Kidney epithelial cell (primary cell): Measurements from ENCODE around the gene STC2. TPM values are rescaled to one million over a fixed set of nuclear protein-coding genes. Genes with fewer than 3 reads are reported as not detected.

Experiments
- DNase-seq: peaks from one replicate; pipeline ENCODE4 v3.0.0-alpha.2; 2010; ENCODE audit warnings: low read depth
- H3K27me3 ChIP-seq: 2 replicates; pipeline ENCODE4 v1.6.0; 2011; ENCODE audit warnings: low read length; ENCODE audit not compliant: control insufficient read depth, insufficient read depth
- H3K36me3 ChIP-seq: 2 replicates; pipeline ENCODE4 v1.5.1; 2011; ENCODE audit warnings: low read length; ENCODE audit not compliant: control insufficient read depth, insufficient read depth
- H3K4me3 ChIP-seq: 2 replicates; pipeline ENCODE4 v1.5.1; 2011; ENCODE audit warnings: low read depth, mild to moderate bottlenecking, control low read depth, low read length
- total RNA-seq: library from RNA; depleted of rRNA; stranded (reverse); fragments of >200 nt; gene quantifications from 2 replicates; pipeline ENCODE4 v1.2.3, GENCODE V29; 2015
- TF ChIP-seq, protein P1 (sequence below): IDR thresholded peaks from 2 replicates; pipeline ENCODE4 v1.5.1; 2011; ENCODE audit warnings: mild to moderate bottlenecking, moderate library complexity, low read length, control low read depth, inconsistent platforms; ENCODE audit not compliant: insufficient read depth, poor library complexity, severe bottlenecking

The STC2 gene
- total RNA-seq, 1 donor from 2014 or later = 219 TPM

DNA sequence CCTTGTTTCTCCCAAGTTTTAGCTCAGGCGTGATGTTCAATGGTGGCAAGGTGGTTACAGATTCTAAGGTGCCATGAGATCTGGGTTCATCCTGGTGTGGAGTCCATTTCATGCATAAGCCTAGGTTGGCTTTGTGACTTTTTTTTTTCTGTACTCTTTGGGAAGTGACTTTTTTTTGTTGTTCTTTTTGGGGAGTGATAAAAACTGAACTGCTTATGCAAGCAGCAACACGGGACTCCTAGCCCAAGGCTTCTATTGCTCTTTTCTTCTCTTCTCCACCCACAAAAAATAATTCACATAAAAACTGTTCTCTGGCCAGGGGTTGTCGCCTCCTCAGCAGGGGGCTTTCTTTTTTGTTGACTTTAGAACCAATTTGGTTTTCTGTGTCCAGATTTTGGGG is 15.4 kb downstream of the STC2 start:
- no peak for DNase-seq
- TF ChIP-seq, protein P1, sequence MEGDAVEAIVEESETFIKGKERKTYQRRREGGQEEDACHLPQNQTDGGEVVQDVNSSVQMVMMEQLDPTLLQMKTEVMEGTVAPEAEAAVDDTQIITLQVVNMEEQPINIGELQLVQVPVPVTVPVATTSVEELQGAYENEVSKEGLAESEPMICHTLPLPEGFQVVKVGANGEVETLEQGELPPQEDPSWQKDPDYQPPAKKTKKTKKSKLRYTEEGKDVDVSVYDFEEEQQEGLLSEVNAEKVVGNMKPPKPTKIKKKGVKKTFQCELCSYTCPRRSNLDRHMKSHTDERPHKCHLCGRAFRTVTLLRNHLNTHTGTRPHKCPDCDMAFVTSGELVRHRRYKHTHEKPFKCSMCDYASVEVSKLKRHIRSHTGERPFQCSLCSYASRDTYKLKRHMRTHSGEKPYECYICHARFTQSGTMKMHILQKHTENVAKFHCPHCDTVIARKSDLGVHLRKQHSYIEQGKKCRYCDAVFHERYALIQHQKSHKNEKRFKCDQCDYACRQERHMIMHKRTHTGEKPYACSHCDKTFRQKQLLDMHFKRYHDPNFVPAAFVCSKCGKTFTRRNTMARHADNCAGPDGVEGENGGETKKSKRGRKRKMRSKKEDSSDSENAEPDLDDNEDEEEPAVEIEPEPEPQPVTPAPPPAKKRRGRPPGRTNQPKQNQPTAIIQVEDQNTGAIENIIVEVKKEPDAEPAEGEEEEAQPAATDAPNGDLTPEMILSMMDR = no peak

DNA sequence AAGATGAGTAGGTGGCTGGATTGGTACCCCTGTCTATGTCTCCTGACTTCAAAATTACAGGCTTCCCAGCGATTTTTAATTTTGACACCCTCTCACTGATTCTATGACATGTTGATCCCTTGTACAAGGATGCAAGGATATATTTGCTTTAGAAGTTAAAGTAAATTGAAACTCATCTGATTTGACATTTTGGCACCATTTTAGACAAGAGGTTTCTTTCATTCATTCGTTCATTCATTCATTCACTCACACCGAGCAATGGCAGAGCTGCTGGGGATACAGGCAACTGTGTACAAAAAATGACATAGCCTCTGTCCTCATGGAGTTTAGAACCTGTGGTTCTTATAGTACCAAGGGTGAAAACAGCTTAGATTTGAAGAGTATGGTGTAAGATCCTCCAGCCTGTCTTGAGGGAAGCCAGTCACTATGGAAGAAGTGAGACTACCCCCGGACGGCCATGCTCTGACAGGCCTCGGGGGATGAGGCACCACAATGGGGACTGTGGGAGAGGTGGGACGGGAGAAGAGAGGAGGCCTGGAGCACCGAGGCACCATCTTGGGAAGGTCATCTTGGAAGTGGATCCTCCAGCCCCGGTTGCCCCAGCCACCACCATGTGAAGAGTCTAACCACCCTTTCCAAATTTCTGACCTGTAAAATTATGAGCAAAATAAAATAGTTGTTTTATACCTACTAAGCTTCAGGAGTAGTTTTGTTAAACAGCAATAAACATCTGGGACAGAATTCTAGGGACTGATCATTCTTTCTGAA is 16.2 kb downstream of the STC2 start:
- Histone ChIP-seq H3K36me3 (no peaks in the 10 kb centered on the region), H3K27me3 (no peaks in the 10 kb centered on the region), H3K4me3 (no peak overlapping the region)
- no peak for DNase-seq
- TF ChIP-seq, protein P1 = no peak

More for the DNA sequence above, 15.4 kb downstream of the STC2 start:
- H3K27me3 ChIP-seq = no peaks in the 10 kb centered on the region
- H3K36me3 ChIP-seq = no peaks in the 10 kb centered on the region
- H3K4me3 ChIP-seq = no peak overlapping the region

DNA sequence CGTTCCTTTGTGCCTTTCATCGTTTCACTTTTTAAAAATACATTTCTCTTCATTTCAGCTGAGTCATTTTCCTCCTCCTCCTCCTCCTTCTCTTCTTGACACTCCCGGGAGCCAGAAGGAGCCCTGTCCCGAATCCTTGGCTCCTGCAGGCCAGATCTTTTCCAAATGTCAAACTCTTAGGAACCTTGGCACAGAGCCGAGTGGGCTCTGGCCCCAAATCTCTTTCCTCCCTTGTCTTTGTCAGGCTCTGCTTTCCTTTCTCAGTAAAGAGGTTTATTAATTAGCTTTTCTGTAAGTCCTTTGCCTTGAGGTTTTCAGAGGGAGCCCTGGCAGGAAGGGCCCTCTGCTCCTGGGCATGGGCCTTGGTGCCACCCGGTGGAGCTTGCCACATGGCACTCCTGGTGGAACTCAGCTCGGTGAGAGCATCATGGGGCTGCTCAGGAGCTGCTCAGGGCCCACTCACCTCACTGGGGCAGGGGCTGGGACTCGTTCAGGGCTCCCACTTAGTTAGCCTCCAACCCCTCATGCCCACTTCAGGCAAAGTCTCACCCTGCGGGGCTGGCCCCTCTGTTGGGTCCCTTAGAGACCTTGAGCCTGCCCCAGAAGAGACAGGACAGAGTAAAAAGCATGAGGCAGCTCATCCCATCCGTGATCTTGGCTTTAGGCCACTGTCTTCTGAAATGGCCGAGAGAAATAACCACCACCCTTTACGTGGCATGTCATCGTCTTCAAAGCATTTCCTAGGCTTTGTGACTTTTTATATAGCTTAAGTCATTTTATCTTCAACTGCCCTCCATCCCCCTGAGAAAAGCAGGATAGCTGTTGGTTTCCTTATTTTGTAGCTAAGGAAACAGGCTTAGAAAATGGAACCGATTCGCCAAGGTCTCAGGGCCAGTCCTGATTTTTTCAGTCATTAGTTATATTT is 17.1 kb downstream of the STC2 start:
- no peaks in the 10 kb centered on the region for H3K36me3 ChIP-seq
- TF ChIP-seq, protein P1 = no peak
- no peak for DNase-seq
- no peak overlapping the region for H3K4me3 ChIP-seq
- H3K27me3 ChIP-seq = no peaks in the 10 kb centered on the region

DNA sequence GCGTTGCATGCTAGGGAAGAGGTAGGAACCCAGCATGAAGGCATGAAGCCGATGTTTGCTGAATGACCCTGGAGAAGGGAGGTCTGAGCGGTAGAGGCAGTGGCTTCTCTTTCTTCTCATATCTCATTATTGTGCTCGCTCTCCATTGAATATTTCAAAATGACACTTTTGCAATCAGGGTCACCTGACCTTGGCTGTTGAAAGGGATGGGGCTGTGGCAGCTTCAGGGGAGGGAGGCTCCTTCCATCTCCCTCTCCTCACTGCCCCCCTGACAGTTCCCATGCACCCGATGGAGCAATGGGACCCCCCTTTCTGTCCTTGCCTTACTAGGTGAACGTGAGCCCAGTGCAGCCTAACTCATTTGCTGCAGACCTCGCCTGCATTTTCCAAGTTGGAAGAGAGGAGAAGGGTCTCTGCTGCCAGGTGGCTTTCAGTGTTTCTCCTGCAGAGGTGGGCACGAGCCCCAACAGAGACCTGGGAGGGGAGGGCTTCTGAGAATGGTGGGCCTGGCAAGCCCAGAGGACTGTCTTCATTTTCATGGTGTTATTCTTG is 17.9 kb downstream of the STC2 start:
- no peak for DNase-seq
- TF ChIP-seq, protein P1 = no peak
- H3K4me3 ChIP-seq = no peak overlapping the region
- no peaks in the 10 kb centered on the region for H3K36me3 ChIP-seq
- no peaks in the 10 kb centered on the region for H3K27me3 ChIP-seq

DNA sequence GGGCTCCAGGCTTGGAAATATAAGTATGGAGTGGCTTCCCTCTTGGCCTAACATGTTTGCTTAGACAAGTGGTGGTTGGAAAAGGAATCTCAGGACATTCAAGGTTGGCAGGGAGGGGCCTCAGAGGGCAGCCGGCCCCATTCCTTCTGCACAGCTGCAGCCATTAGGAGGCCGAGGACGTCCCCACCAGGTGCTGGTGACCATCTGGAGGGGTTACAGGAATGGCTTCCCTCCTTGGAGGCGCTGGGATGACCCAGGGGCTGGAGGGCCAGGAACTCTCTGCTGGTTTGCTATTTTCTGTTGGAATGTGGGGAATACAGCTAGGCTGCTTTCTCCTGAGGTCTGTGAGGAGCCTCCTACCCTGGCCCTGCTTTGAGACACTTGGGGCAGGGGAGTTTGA is 18.5 kb downstream of the STC2 start:
- Histone ChIP-seq H3K36me3 (no peaks in the 10 kb centered on the region), H3K4me3 (no peak overlapping the region), H3K27me3 (no peaks in the 10 kb centered on the region)
- TF ChIP-seq, protein P1 = no peak
- no peak for DNase-seq
